Kidney (tissue), 14 donors: ENCODE results near the gene LCMT1. TPM values are rescaled to one million over a fixed set of nuclear protein-coding genes. Genes with fewer than 3 reads are reported as not detected.
"Not testable (repeated sequence)": the region's sequence is repeated elsewhere in the genome, so short reads cannot be mapped to it uniquely, and the experiment has no call there.

ENCODE experiments used
- DNase-seq, 5 donors: peaks; one replicate each; pipeline ENCODE4 v3.0.0-alpha.2; 2013 to 2020
- FAIRE-seq: peaks from 2 replicates; lab custom pipeline; 2012; peaks lifted over from hg19 to GRCh38; lab: Jason Lieb, UNC
- H3K27ac ChIP-seq, 2 donors: one replicate each; pipeline ENCODE4 v1.7.0; 2013; ENCODE audit warnings: low read depth in 2 of 2, low read length in 2 of 2, inconsistent platforms in 1 of 2
- H3K27me3 ChIP-seq: one replicate; pipeline ENCODE4 v1.7.1; 2013; ENCODE audit warnings: low read length, inconsistent platforms; ENCODE audit not compliant: control insufficient read depth, insufficient read depth
- H3K36me3 ChIP-seq, 3 donors: one replicate each; pipeline versions ENCODE4 v1.7.0 to v1.7.1; 2013; ENCODE audit warnings: low read length in 3 of 3, control low read depth in 1 of 3, inconsistent platforms in 1 of 3; ENCODE audit not compliant: insufficient read depth in 3 of 3, control insufficient read depth in 2 of 3
- H3K4me1 ChIP-seq, 3 donors: one replicate each; pipeline versions ENCODE4 v1.7.0 to v1.7.1; 2013; ENCODE audit warnings: low read length in 3 of 3, inconsistent platforms in 1 of 3, low read depth in 1 of 3; ENCODE audit not compliant: control insufficient read depth in 2 of 3, insufficient read depth in 2 of 3
- H3K4me3 ChIP-seq, 3 donors: one replicate each; pipeline versions ENCODE4 v1.7.0 to v1.8.1; 2013; ENCODE audit warnings: low read length in 3 of 3, control low read depth in 1 of 3, inconsistent platforms in 1 of 3
- H3K9ac ChIP-seq, 3 donors: one replicate each; pipeline versions ENCODE4 v1.7.0 to v1.7.1; 2013; ENCODE audit warnings: low read length in 3 of 3, control low read depth in 1 of 3, inconsistent platforms in 1 of 3
- H3K9me3 ChIP-seq, 3 donors: one replicate each; pipeline versions ENCODE4 v1.7.0 to v1.7.1; 2013; ENCODE audit warnings: low read length in 3 of 3, control low read depth in 1 of 3, inconsistent platforms in 1 of 3; ENCODE audit not compliant: control insufficient read depth in 2 of 3, insufficient read depth in 1 of 3
- intact Hi-C: fragments of 100-400 bp; cut with DNase I; formaldehyde crosslinking; loops from one replicate; pipeline ENCODE4 v1.11.1; 2022
- polyA plus RNA-seq: library from polyadenylated mRNA; stranded (reverse); fragments of 350-450 nt; fragmentation: Illumina TruSeq; extraction: RNeasy Lipid Tissue Mini Kit (QIAGEN cat#74804); gene quantifications from one replicate; pipeline ENCODE4 v1.2.3, GENCODE V29; 2014; ENCODE audit warnings: low read depth, low replicate concordance; ENCODE audit not compliant: insufficient read depth
- total RNA-seq: library from RNA; stranded (reverse); fragmentation: NEBNext Ultra II Directional; extraction: Animal tissue kit (Norgen Biotek cat#: 25700); gene quantifications from one replicate; pipeline ENCODE4 v1.2.1, GENCODE V29; 2021
- TF ChIP-seq, protein P1 (sequence below): IDR thresholded peaks from 3 replicates; pipeline ENCODE4 v1.5.1; 2012; ENCODE audit warnings: mild to moderate bottlenecking, moderate library complexity, borderline replicate concordance; ENCODE audit not compliant: insufficient read depth; ENCODE audit errors: extremely low read depth
- donor health status: control.
- donor health status: control.
- donor health status: control.
- donor health status: control.
- donor health status: control.
- donor health status: DM: yes; HTN: yes; CAD: no.
- donor health status: Normal renal cell carcinoma (clear cell type).

Gene LCMT1
- total and polyA plus RNA-seq, 2 donors from 2014 or later = 44.8 to 52.9 TPM

DNA sequence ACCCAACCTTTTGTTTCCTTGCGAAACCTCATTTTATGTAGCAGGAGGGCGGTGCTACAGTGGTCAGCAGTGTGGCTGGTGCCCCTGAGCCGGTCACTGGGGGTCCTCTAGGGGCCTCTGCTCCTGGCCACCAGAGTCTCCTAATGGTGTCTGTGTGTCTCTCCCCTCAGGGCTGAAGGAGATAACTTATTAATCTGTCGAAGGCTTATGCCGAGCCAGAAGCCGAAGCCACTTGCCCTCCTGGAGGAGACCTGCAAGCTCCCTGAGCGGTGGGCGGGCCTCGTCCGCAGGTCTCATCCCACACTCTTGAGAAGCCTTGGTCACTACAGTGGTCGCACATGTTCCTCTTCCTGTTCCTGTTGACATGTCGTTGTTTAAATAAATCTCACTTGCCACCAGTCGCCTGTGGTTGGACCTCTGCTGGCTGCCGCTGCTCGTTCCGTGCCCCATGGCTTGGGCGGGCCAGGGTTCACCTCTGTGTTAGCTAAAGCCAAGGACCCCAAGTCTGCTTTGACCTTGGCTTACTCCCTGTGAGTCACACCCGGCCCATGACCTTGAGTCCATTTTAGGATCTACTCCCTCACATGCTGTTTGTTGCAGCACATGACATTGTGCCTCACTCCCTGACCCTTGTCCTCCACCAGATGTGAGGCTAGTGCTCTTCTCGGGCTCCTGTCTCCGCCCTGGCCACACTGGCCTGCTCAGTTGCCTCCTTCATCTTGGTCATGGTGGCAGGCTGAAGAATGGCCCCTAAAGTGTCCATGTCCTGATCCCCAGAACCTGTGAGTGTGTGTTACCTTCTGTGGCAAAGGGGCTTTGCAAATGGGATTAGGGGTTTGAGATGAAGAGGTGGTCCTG, 66.5 kb downstream of the LCMT1 start:
- TF ChIP-seq, protein P1, sequence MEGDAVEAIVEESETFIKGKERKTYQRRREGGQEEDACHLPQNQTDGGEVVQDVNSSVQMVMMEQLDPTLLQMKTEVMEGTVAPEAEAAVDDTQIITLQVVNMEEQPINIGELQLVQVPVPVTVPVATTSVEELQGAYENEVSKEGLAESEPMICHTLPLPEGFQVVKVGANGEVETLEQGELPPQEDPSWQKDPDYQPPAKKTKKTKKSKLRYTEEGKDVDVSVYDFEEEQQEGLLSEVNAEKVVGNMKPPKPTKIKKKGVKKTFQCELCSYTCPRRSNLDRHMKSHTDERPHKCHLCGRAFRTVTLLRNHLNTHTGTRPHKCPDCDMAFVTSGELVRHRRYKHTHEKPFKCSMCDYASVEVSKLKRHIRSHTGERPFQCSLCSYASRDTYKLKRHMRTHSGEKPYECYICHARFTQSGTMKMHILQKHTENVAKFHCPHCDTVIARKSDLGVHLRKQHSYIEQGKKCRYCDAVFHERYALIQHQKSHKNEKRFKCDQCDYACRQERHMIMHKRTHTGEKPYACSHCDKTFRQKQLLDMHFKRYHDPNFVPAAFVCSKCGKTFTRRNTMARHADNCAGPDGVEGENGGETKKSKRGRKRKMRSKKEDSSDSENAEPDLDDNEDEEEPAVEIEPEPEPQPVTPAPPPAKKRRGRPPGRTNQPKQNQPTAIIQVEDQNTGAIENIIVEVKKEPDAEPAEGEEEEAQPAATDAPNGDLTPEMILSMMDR = no peak
- no peak overlapping the region for H3K4me3 ChIP-seq
- peak in 2 of 5 donors; percentile 2 to 42 for DNase-seq
- no peaks in the 10 kb centered on the region for H3K4me1 ChIP-seq
- no peaks in the 10 kb centered on the region for H3K9me3 ChIP-seq
- intact Hi-C loops = no loop called here
- no peak for FAIRE-seq
- peaks cover 0 to 11% (median 9%) of the 10 kb centered on the region in 3 donors for H3K36me3 ChIP-seq
- no peak overlapping the region for H3K9ac ChIP-seq
- H3K27ac ChIP-seq = no peak overlapping the region
- H3K27me3 ChIP-seq = no peaks in the 10 kb centered on the region

DNA sequence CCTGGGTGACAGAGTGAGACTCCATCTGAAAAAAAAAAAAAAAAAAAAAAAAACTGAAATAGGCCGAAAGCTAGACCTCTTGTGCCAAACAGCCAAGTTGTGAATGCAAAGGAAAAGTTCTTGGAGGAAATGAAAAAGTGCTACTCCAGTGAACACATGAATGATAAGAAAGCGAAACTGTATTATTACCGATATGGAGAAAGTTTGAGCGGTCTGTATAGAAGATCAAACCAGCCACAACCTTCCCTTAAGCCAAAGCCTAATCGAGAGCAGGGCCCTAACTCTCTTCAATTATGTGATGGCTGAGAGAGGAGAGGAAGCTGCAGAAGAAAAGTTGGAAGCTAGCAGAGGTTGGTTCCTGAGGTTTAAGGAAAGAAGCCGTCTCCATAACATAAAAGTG, 69.7 kb downstream of the LCMT1 start:
- DNase-seq, H3K4me1 ChIP-seq, H3K9me3 ChIP-seq, H3K9ac ChIP-seq, H3K27me3 ChIP-seq, H3K36me3 ChIP-seq, intact Hi-C loops, H3K27ac ChIP-seq, FAIRE-seq, H3K4me3 ChIP-seq: not testable (repeated sequence)

DNA sequence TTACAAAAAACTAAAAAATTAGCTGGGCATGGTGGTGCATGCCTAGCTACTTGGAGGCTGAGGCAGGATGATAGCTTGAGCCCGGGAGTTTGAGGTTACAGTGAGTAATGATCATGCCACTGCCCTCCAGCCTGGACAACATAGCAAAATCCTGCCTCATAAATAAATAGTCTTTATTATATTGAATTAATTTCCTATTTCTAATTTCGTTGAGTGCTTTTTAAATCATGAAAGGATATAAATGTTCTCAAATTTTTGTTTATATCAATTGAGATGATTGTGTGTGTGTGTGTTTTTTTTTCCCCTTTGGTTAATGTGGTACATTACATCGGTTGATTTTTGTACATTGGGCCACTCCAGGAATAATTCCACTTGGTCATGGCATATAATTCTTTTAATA, 73.2 kb downstream of the LCMT1 start:
- no peak for DNase-seq
- TF ChIP-seq, protein P1 = no peak
- no peaks in the 10 kb centered on the region for H3K4me1 ChIP-seq
- H3K27ac ChIP-seq = no peak overlapping the region
- no peaks in the 10 kb centered on the region for H3K36me3 ChIP-seq
- no peaks in the 10 kb centered on the region for H3K27me3 ChIP-seq
- no peak for FAIRE-seq
- H3K9ac ChIP-seq = no peak overlapping the region
- intact Hi-C loops = no loop called here
- no peak overlapping the region for H3K4me3 ChIP-seq
- no peaks in the 10 kb centered on the region for H3K9me3 ChIP-seq

DNA sequence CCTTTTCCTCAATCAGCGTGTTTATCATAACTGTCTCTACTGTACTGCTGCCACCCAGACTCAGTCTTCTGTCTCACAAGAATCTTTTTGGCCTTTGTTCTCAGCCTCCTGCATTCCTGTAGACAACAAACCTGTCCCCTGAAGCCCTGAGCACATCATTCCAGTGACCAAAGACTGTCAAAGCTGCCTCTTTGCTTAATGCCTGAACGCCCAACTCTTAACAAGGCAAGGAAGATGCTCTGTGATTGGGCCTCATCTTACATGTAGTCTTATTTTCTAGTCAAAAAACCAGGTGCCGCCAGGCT, 75.9 kb downstream of the LCMT1 start:
- Histone ChIP-seq H3K36me3 (no peaks in the 10 kb centered on the region), H3K27ac (no peak overlapping the region), H3K27me3 (no peaks in the 10 kb centered on the region), H3K9me3 (no peaks in the 10 kb centered on the region), H3K4me1 (no peaks in the 10 kb centered on the region), H3K9ac (no peak overlapping the region), H3K4me3 (no peak overlapping the region)
- FAIRE-seq = no peak
- DNase-seq = no peak
- TF ChIP-seq, protein P1 = no peak
- intact Hi-C loops = no loop called here
